HG03159 (cell line): Measurements from ENCODE around the gene L2HGDH.
"Not testable (repeated sequence)": the region's sequence is repeated elsewhere in the genome, so short reads cannot be mapped to it uniquely, and the experiment has no call there.

ENCODE experiments used
- ATAC-seq: cut with Tn5 transposase; IDR thresholded peaks from one replicate; pipeline ENCODE4 v1.9.1; 2021; ENCODE audit warnings: mild to moderate bottlenecking, moderate library complexity; ENCODE audit not compliant: unreplicated experiment

The L2HGDH gene

GRCh38 chr14:50340045-50340444, 28.0 kb upstream of the L2HGDH start:
- ATAC-seq: no peak

- no peak for ATAC-seq
Observed at GRCh38 chr14:50339178-50339804, 27.3 kb upstream of the L2HGDH start.

DNA sequence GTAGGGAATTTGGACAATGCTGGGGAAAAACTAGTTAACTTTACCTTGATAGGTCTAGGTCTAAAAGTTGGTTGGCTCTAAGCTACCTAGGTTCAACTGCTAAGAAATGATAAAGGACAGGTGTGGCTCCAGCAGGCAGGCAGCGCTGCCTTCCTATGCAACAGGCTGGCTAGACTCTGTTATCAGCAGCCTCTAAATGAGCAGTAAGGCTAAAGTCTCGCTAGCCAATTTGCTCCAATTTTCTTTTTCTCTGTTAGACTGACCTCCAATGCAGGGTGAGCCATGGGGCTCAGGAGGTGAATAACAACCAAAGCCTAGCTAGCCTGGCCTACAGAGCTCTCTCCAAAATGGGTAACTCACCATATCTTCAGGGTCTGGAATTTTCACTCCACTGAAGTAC, 26.6 kb upstream of the L2HGDH start:
- no peak for ATAC-seq

DNA sequence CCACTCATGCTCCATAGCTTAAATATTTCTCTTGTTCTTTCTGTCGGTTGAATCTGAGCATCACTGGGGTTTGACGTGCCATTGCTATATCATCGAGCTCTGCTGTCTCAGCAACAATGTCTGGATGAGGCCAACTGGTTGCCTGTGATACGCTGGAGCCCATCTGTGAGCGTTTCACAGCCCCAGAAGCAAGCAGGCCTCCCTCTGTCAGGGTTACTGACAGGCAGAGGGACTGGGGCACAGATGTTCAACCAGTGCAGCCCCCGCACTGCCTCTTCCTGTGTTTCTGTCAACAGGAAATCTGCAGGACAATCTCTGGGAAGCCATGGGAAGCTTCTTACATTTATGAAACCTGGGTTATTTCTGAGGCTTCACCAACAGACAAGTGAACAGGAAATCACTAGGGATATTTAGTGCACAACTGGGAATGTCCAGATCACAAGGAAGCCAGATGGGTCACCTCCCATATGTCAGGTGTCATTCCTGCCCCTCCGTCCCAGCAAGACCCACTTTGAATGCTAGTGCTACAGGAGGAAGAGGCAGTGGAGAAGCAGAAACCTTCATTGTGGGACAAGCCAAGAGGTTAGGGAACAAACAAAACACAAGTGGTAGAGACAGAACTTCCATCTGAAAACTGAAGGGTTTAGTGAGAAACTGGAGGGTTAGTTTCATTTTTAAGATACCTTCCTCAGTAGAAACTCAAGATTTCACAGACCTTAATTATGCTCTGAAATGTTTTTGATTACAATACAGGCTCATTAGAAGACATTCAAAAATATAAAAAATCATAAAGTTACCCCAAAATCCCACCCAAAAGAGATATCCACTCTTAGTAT, 24.2 kb upstream of the L2HGDH start:
- ATAC-seq: no peak

GRCh38 chr14:50335389-50335788, 23.4 kb upstream of the L2HGDH start:
- ATAC-seq: no peak

DNA sequence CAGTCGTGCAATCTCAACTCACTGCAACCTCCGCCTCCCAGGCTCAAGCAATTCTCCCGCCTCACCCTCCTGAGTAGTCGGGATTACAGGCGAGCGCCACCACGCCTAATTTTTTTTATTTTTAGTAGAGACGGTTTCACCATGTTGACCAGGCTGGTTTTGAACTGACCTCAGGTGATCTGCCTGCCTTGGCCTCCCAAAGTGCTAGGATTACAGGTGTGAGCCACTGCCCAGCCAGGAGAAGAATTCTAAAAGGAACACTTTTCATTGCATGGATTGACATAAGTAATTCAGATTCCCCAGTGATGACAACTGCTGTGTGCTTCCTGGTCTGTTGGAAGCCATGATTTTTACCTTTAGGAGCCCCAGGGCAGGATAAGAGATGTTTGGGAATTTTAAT, 22.2 kb upstream of the L2HGDH start:
- no peak for ATAC-seq

- ATAC-seq: no peak
Observed at GRCh38 chr14:50333014-50333509, 21.0 kb upstream of the L2HGDH start.

DNA sequence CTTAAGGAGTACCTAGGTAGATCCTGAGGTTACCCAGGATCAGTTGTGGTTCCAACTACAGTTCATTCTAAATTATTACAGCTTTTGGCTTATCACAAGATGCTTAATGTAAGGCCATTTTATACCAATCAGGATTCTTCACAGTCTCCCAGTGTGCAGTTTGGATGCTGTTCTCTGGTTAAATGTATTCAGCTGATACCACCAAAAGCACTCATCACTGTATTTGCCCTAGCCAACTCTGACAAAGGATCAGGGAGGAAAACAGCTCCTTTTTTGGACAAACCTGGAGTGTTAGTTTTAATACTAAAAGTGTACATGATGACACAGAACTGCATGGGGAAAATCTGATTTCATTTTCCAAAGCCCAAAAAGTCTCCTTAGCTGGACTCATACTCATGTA, 19.6 kb upstream of the L2HGDH start:
- no peak for ATAC-seq

- ATAC-seq: peak; percentile 83
Observed at GRCh38 chr14:50321009-50321660, 9.1 kb upstream of the L2HGDH start.

DNA sequence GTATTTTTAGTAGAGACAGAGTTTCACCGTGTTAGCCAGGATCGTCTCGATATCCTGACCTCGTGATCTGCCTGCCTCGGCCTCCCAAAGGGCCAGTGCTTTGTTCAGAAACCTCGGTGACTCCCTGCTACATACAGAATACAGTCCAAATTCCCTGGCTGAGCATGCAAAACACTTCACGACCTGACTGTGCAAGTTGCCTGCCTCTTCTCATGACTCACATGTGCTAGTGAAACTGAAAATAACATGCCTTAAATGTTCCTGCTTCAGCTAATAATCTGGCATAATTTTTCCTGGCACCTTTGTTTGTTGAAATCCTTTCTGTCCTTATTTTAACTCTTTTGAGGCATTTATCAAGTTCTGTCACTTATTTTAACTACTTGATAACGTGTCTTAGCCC, 8.3 kb upstream of the L2HGDH start:
- no peak for ATAC-seq

DNA sequence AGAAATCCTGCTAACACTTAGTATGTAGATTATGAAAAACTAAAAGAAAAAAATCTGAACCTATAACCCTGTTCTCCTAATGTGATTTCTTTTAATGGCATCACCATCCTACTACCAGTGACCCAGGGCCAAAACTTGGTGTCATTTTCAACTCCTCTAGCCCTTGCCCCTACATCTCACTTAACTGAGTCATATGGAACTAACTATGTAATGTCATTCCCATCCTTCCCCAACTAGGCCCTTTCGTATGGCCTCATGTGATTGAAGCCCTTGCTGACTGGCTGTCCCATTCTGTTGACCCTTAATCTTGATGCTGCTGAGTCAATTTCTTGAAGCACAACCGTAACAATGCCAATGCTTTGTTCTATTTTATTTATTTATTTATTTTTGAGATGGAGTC, 7.7 kb upstream of the L2HGDH start:
- no peak for ATAC-seq

- no peak for ATAC-seq
Observed at GRCh38 chr14:50319293-50319692, 7.3 kb upstream of the L2HGDH start.

DNA sequence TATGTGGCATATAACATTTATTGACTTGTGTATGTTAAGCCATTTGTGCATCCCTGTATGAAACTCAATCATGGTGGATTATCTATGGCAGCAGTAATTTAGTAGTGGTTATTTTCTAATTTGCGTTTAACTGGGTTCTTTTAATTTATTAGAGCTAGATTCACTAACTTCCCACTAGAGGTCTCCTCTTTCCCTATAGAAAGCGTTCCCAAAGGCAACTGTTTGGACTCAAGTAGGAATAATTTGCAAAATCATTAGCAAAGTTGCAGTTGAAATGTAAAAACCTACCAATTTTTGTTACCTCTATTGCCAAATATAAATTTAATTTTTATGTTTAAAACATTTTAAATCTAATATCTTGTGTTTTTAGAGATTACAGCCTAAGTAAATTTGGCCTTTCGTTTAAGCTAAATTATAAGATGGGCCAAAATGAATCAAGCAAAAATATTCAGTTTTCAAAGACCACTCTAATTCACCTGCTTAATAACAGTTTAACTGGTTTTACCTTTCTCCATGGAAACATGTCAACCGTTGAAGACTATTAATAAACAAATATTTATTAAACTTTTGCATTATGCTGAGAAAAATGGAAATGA, 6.1 kb upstream of the L2HGDH start:
- ATAC-seq: no peak

GRCh38 chr14:50314098-50314497, 2.1 kb upstream of the L2HGDH start:
- ATAC-seq: not testable (repeated sequence)

DNA sequence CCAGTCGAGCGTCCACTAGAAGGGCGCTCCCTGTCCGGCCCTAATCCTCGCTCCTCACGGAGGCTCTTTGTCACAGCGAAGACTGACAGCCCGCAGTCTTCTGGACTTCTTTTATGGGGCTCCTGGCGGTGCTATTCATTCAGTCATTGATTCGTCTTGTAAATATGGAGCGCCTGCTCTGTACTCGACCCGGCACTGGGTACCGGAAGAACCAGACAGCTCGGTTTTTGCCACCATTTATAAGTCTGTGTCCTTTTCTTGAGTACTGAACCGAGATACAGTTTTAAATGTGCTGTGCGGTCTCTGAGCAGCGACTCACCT, 665 bp upstream of the L2HGDH start:
- ATAC-seq: peak; percentile 26

DNA sequence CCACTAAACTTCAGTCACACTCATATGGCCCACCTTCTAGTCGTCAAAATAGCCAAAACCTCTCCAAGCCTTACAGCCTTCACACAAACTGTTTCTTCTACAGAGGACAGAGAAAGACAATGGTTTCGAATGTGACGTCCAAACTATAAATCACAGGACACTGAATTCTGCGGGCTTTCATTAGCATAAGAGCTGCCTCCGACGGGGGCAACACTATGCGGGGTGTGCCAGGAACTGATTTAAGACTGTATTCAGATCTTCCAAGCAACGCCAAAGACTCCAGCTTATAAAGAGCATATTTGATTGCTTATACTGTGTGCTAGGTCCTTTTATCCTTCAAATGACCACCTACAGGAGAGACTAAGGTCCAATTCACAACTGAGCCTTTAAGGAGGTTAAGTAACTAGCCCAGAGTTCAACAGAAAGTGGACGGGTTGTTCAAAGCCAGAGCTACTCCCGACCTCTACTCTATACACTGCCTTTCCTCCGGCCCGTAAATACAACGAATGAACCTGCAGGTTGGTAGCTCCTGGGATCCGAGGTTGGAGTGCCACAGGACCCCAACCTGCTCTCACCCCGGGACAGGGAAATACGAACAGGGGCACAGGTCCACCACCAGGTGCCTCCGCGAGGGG, 575 bp downstream of the L2HGDH start:
- ATAC-seq: no peak

DNA sequence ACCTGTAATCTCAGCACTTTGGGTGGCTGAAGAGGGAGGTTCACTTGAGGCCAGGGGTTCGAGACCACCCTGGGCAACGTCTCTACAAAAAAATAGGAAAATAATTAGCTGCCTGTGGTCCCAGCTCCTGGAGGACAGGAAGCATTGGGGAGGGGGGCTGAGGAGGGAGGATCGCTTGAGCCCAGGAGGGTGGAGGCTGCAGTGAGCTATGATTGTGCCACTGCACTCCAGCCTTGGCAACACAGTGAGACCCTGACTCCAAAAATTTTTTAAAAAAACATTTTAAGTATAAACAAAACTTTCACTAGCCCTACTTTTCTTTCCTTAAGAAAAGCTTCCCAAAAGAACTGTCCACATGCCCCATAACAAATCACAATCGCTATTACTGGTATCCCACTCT, 1.6 kb downstream of the L2HGDH start:
- ATAC-seq: no peak

- no peak for ATAC-seq
Observed at GRCh38 chr14:50308363-50308915, 3.6 kb downstream of the L2HGDH start.

DNA sequence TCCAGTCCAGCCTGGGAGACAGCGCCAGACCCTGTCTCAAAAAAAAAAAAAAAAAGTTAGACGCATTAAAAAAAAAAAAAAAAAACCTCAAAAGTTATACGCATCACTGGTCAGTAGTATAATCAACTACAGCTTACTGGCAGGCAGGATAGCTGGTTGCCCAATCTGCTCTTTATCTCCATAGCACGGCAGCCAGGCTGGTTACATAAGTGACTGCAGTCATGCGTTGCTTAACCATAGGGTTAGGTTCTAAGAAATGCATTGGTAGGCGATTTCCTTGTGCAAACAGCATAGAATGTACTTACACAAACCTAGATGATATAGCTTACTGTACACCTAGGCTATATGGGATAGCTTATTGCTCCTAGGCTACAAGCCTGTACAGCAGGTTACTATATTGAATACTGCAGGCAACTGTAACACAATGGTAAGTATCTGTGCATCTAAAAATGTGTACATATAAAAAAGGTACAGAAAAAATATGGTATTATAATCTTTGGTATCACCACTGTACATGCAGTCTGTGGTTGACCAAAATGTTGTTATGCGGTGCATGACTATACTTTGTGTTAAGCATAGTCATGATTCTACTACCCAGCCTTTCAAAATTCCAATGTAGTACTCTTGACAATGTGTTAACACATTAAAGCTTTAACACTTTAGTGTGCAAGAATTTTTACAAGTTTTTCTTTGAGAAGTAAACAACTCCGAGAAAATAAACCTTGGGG, 8.1 kb downstream of the L2HGDH start:
- ATAC-seq: no peak

DNA sequence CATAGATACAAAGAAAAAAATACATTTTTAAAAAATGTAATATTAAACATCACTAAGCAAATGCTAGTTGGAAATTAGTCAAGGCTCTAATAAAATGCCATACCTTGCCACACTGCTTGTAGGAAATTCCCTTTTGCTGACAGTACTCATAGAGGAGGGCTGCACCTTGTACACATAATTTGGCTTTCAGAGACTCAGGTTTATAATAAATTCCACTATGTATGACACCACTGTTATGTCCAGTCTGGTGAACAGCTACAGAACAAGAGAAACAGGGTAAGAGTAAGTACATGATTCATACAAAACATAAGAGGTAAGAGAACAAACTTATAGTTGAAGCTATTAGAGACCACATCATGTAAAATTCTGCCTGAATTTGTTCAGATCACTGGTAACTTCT, 10.1 kb downstream of the L2HGDH start:
- ATAC-seq: no peak
